Endometrial microvascular endothelial cells (primary cell): ENCODE measurements around the gene UBQLN4. TPM values are rescaled to one million over a fixed set of nuclear protein-coding genes. Genes with fewer than 3 reads are reported as not detected.

Source experiments
- in situ Hi-C: cut with HindIII; loops from 2 replicates; pipeline ENCODE4 v1.10.0; 2017; ENCODE audit warnings: low sequenced_read_pairs, low pct_unique_long_range_greater_than_20kb; ENCODE audit errors: inconsistent ontology term
- total RNA-seq: library from RNA; depleted of rRNA; stranded (reverse); fragments of >200 nt; gene quantifications from one replicate; pipeline ENCODE4 v1.2.3, GENCODE V29; 2015; ENCODE audit errors: inconsistent ontology term

UBQLN4 gene
- total RNA-seq, 1 donor from 2014 or later: 33.7 TPM

- in situ Hi-C loops: no loop called here
Observed at GRCh38 chr1:155996166-155996565, 57.4 kb downstream of the UBQLN4 start.

- in situ Hi-C loops: no loop called here
Observed at GRCh38 chr1:155993595-155993994, 60.0 kb downstream of the UBQLN4 start.

- in situ Hi-C loops: no loop called here
Observed at GRCh38 chr1:155990005-155990739, 63.4 kb downstream of the UBQLN4 start.

GRCh38 chr1:155989242-155990004 lies 64.2 kb downstream of the UBQLN4 start:
- in situ Hi-C loops: no loop called here

Other genes starting within 250 kb of the UBQLN4 start
- gene GON4L, start 196.6 kb downstream of the UBQLN4 start, total RNA-seq: 19.0 TPM
- gene SYT11, start 194.2 kb downstream of the UBQLN4 start, total RNA-seq: 29.7 TPM
- gene RIT1, start 142.4 kb downstream of the UBQLN4 start, total RNA-seq: 22.5 TPM
- 26.1 TPM for gene KHDC4, start 119.4 kb downstream of the UBQLN4 start, total RNA-seq
- not detected for gene RXFP4, start 112.2 kb downstream of the UBQLN4 start, total RNA-seq
- gene ARHGEF2, start 75.3 kb downstream of the UBQLN4 start, total RNA-seq: 76.7 TPM
- gene SSR2, start 32.8 kb downstream of the UBQLN4 start, total RNA-seq: 728 TPM
- gene LAMTOR2, start 984 bp upstream of the UBQLN4 start, total RNA-seq: 67.5 TPM
- gene RAB25, start 7.4 kb upstream of the UBQLN4 start, total RNA-seq: not detected
- 3.3 TPM for gene MEX3A, start 28.7 kb upstream of the UBQLN4 start, total RNA-seq
- gene LMNA, start 60.9 kb upstream of the UBQLN4 start, total RNA-seq: 860 TPM
- 0.09 TPM for gene SEMA4A, start 99.8 kb upstream of the UBQLN4 start, total RNA-seq
- gene SLC25A44, start 140.3 kb upstream of the UBQLN4 start, total RNA-seq: 22.6 TPM
- 98.5 TPM for gene PMF1, start 159.2 kb upstream of the UBQLN4 start, total RNA-seq
- not detected for gene BGLAP, start 188.4 kb upstream of the UBQLN4 start, total RNA-seq
- 0.37 TPM for gene PAQR6, start 194.3 kb upstream of the UBQLN4 start, total RNA-seq
- 69.0 TPM for gene SMG5, start 229.0 kb upstream of the UBQLN4 start, total RNA-seq
- gene TMEM79, start 230.5 kb upstream of the UBQLN4 start, total RNA-seq: 0.93 TPM
- gene GLMP, start 241.9 kb upstream of the UBQLN4 start, total RNA-seq: 87.4 TPM
- gene VHLL, start 245.5 kb upstream of the UBQLN4 start, total RNA-seq: not detected